Activated naive CD4-positive, alpha-beta T cell treated with anti-CD3 and anti-CD28 coated beads, Interleukin-2, amount 50 U/mL, for 24 hours (primary cell): Measurements from ENCODE around the gene OLFM3.

ENCODE experiments used
- H3K27ac Mint-ChIP-seq: one replicate; pipeline ENCODE4 v1.8.0; 2021; ENCODE audit warnings: mild to moderate bottlenecking, mixed read lengths
- H3K27me3 Mint-ChIP-seq: one replicate; pipeline ENCODE4 v1.8.0; 2021; ENCODE audit warnings: mixed read lengths
- H3K36me3 Mint-ChIP-seq: one replicate; pipeline ENCODE4 v1.8.0; 2021; ENCODE audit warnings: mixed read lengths
- H3K4me1 Mint-ChIP-seq: one replicate; pipeline ENCODE4 v1.8.0; 2021; ENCODE audit warnings: mixed read lengths
- H3K4me3 Mint-ChIP-seq: one replicate; pipeline ENCODE4 v1.8.0; 2021; ENCODE audit warnings: mild to moderate bottlenecking, mixed read lengths
- H3K9me3 Mint-ChIP-seq: one replicate; pipeline ENCODE4 v1.8.0; 2021; ENCODE audit warnings: mixed read lengths

OLFM3 gene

DNA sequence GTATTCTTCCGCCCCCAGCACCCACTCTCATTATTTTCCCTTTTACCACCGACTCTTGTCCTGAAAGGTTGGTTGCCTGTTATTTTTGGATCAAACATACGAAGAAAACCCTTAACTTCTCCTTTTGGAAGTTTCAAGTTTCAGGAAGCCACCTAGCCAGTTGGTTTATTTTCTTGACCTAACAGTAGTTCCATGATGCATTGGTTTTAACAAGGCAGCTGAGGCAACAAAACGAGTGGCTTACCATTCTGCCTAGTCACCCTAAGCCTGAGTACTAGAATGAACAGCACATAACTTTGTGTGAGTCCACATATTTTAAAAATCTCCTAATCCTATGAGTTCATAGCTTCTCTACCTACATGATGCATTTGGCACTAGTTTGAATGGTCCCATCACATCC lies 28.9 kb downstream of the OLFM3 start:
- no peaks in the 10 kb centered on the region for H3K36me3 Mint-ChIP-seq
- peaks cover 2% of the 10 kb centered on the region for H3K27me3 Mint-ChIP-seq
- H3K9me3 Mint-ChIP-seq = no peaks in the 10 kb centered on the region
- H3K4me1 Mint-ChIP-seq = no peaks in the 10 kb centered on the region
- H3K27ac Mint-ChIP-seq = no peak overlapping the region
- no peak overlapping the region for H3K4me3 Mint-ChIP-seq

DNA sequence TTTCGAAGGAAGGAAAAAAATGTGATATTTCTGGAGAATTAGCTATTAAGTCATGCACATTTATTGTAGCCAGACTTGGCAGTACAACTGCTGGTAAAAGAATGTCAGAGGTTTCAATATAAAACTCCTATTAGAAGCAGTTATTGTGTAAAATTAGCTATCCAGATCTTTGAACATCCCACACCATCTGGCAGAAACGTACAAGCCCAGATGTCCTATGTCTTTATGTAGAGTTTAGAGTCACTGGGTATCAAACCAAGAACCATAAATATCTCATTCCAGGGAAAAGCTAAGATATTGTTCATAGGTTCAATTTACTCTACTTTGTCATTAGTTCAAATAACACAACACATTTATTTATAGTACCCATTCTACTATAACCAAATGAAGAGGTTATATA lies 31.4 kb downstream of the OLFM3 start:
- Mint-ChIP-seq H3K4me3 (no peak overlapping the region), H3K27me3 (peaks cover 2% of the 10 kb centered on the region)

DNA sequence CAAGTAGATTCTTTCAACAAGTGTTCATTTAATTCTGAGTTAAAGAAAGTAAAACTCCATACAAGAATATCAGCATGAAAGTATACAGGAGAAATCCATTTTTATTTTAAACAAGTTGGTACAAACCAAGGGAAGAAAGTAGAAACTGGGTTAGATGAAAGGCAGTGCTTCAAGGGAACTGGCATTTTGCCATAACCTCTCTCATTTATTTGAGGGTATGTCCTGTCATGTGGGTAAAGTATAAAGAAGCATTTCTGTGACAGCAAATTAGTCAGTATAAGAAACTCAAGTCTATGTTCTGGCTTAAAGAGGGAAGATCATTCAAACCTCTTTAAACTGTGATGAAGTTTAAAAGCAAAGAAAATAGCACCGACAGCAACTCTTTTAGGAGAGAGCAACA lies 32.0 kb downstream of the OLFM3 start:
- Mint-ChIP-seq H3K36me3 (no peaks in the 10 kb centered on the region), H3K27me3 (peaks cover 2% of the 10 kb centered on the region), H3K27ac (no peak overlapping the region), H3K4me1 (no peaks in the 10 kb centered on the region), H3K9me3 (no peaks in the 10 kb centered on the region), H3K4me3 (no peak overlapping the region)

More for the DNA sequence above, 31.4 kb downstream of the OLFM3 start:
- Mint-ChIP-seq H3K9me3 (no peaks in the 10 kb centered on the region), H3K36me3 (no peaks in the 10 kb centered on the region), H3K27ac (no peak overlapping the region), H3K4me1 (no peaks in the 10 kb centered on the region)

DNA sequence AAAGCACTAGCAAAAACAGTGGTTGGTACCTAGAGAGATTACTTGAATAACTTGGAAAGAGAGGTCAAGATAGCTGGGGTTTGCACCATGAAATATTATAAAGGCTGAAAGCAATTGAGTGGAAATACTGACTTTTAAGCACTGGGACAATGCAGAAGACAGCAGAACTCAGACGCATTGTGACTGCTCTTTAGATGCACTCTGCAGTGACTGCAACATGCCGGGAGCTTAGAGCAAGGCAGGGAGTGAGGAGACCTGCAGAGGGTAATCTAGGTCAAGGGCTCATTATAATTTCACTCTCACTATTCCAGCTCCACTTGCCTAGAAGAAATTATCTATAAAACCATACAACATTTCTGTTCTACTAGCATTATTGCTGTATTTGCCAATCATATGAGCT lies 36.6 kb downstream of the OLFM3 start:
- Mint-ChIP-seq H3K36me3 (no peaks in the 10 kb centered on the region), H3K27ac (no peak overlapping the region), H3K27me3 (no peaks in the 10 kb centered on the region), H3K9me3 (peaks cover 4% of the 10 kb centered on the region), H3K4me3 (no peak overlapping the region), H3K4me1 (no peaks in the 10 kb centered on the region)

DNA sequence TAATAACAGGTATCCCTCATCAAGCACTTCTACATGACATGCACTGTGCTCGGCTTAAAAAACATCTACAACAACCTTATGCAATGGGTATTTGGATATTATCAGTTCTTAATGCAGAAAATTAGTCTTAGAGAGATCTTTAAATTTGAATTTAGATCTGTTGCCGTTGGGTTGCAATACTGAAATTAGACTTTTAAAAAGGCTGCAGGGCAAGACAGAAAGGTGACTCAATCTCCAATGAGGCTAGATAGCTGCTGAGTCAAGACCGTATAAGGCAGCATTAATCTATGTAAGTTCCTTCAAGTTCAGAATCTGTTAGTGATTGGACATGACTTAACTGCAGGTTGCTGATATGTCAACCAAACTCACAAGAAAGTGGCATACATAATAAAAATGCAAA lies 37.3 kb downstream of the OLFM3 start:
- H3K36me3 Mint-ChIP-seq = no peaks in the 10 kb centered on the region
- no peak overlapping the region for H3K27ac Mint-ChIP-seq
- H3K4me1 Mint-ChIP-seq = no peaks in the 10 kb centered on the region
- H3K27me3 Mint-ChIP-seq = no peaks in the 10 kb centered on the region
- peaks cover 4% of the 10 kb centered on the region for H3K9me3 Mint-ChIP-seq
- H3K4me3 Mint-ChIP-seq = no peak overlapping the region

DNA sequence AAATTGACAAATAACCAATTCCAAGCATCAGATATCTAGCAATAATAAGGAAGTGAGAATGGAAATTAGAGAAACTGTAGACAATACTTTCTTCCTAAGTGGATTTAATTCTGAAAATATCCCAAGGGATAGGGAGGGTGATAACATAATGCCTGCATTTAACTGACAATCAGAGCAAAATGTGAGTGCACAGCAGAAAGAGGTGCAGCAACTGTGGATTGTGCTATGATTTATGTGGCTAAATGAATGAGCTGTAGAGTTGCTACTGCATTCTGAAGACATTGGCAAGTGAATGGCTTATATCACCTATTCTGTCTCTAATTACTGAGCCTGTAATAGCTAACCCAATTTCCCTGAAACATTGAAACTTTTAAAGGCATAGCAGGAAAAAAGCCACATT lies 39.0 kb downstream of the OLFM3 start:
- no peaks in the 10 kb centered on the region for H3K4me1 Mint-ChIP-seq
- H3K9me3 Mint-ChIP-seq = peaks cover 4% of the 10 kb centered on the region
- H3K27me3 Mint-ChIP-seq = no peaks in the 10 kb centered on the region
- H3K27ac Mint-ChIP-seq = no peak overlapping the region
- no peak overlapping the region for H3K4me3 Mint-ChIP-seq
- H3K36me3 Mint-ChIP-seq = no peaks in the 10 kb centered on the region

DNA sequence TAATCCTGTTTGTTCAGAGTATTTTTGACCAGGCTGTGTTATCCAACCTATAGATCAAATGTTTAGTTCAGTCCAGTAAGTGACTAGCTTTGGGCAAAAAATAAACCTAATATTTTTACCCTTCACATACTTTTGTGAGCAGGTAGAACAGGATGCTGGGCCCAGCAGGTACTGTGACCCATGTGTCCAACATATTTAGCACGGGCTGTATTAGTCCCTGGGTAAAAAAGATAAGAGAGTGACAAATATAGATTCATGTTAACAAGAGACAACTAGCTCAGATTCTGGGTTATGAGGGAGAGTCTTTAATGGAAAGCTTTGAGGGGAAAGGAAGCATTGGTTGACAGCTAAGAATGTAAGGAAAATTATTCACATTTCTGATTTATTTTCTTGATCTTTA lies 43.1 kb downstream of the OLFM3 start:
- peaks cover 4% of the 10 kb centered on the region for H3K9me3 Mint-ChIP-seq
- no peak overlapping the region for H3K27ac Mint-ChIP-seq
- H3K27me3 Mint-ChIP-seq = no peaks in the 10 kb centered on the region
- no peaks in the 10 kb centered on the region for H3K36me3 Mint-ChIP-seq
- H3K4me3 Mint-ChIP-seq = no peak overlapping the region
- no peaks in the 10 kb centered on the region for H3K4me1 Mint-ChIP-seq

DNA sequence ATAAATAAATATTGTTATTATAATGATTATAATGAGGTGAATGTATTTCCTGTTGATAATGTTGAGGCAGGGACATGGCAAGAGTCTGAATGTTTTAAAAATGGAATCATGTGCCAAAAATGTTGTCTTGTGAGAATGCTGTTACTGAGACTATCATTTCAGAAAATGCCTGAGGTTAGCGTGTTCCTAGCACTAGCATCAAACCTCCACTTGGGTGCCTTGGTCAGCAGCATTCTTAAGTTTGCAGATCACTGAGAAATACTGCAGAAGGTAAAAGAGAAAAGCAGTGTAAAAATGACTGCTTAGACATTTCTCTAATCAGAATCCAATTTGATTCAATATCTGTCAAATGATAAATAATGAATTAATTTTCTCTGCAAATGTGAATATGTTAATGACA lies 50.8 kb downstream of the OLFM3 start:
- no peak overlapping the region for H3K27ac Mint-ChIP-seq
- H3K4me1 Mint-ChIP-seq = no peaks in the 10 kb centered on the region
- H3K27me3 Mint-ChIP-seq = no peaks in the 10 kb centered on the region
- H3K9me3 Mint-ChIP-seq = no peaks in the 10 kb centered on the region
- no peak overlapping the region for H3K4me3 Mint-ChIP-seq
- no peaks in the 10 kb centered on the region for H3K36me3 Mint-ChIP-seq

DNA sequence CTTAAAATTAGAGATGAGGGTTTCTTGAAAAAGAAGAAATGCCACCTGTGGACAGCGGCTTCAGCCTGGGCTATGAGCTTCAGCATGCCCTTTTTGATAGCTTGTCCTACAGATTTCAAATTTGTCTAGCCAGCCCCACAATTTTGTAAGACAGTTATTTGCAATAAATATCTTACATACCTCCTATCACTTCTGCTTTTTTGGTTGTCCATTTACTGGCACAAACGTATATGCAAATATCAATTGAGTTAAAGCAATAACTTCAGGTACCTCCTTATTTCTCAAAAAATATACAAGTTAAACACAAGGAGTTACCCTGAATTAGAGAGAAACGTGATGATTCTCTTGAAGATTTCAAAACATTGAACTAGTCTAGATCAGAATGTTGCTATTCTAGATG lies 53.5 kb downstream of the OLFM3 start:
- no peak overlapping the region for H3K27ac Mint-ChIP-seq
- H3K4me3 Mint-ChIP-seq = no peak overlapping the region
- no peaks in the 10 kb centered on the region for H3K9me3 Mint-ChIP-seq
- no peaks in the 10 kb centered on the region for H3K36me3 Mint-ChIP-seq
- no peaks in the 10 kb centered on the region for H3K27me3 Mint-ChIP-seq
- no peaks in the 10 kb centered on the region for H3K4me1 Mint-ChIP-seq

DNA sequence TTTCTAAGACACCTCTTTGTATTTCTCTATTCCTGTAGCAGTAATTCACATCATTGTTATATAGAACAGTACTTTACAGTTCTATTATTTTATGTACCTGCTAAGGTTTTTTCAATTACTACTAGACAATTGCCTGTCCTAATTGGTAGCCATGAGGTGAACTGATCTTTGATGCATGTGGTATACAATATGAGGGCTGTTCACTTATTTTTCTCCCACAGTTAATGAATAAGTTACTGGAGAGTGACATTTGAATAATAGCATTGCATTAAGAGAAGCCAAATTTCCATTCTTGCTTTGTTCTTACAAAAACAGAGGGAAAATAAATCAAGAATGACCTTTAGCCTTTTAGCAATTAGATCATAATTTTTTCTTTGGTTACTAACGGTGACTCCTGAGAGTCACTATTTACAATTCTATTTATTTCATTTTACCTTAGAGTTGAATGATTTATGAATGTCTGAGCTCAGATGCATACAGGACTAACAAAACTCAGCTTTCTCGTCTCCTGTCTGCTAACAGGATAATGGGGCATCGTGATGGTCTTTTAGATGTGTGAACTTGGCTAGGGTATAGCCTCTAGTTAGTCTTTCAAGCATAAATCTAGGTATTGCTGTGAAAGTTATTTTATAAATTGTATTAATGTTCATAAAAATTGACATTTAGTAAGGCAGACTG lies 54.1 kb downstream of the OLFM3 start:
- Mint-ChIP-seq H3K4me1 (no peaks in the 10 kb centered on the region), H3K9me3 (no peaks in the 10 kb centered on the region), H3K27me3 (no peaks in the 10 kb centered on the region), H3K36me3 (no peaks in the 10 kb centered on the region), H3K27ac (no peak overlapping the region), H3K4me3 (no peak overlapping the region)

DNA sequence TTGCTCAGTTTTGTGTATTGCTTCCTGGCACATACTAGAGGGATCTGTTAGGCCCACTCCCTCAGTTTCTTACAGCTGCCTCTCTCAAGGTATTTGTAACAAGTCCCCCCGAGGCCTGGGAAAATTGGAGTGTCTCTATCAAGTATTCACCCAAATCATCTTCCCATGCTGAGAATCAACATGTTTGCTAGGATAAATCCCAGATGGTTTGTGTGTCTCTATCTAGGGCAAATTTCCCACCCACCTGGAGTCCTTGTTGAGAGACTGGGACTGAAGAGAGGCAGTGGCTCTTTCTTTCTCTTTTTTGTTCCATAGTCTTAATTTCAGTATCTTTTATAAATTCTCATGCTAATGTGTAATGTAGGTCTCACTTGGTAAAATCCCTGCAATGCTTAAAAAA lies 58.0 kb downstream of the OLFM3 start:
- H3K9me3 Mint-ChIP-seq = peaks cover 4% of the 10 kb centered on the region
- no peak overlapping the region for H3K27ac Mint-ChIP-seq
- no peaks in the 10 kb centered on the region for H3K4me1 Mint-ChIP-seq
- H3K36me3 Mint-ChIP-seq = no peaks in the 10 kb centered on the region
- no peak overlapping the region for H3K4me3 Mint-ChIP-seq
- H3K27me3 Mint-ChIP-seq = no peaks in the 10 kb centered on the region

DNA sequence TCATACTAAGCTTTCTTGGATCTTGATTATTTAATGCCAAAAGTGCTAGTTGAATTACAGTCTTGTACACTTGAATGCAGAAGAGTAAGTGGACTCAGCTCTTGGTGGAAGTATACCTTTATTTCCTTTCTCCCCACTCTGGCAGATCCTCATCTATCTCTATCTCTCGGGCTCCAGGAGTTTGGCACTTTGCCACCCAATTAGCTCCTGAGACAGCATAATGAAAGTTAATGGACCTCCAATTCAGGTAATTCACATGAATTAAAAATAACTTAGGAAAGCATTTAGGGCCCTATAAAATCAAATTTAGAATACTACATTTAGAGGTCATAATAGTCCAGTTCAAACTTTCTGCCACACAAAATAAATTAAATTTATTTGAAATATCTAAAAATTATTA lies 67.4 kb downstream of the OLFM3 start:
- H3K4me1 Mint-ChIP-seq = no peaks in the 10 kb centered on the region
- no peaks in the 10 kb centered on the region for H3K36me3 Mint-ChIP-seq
- peaks cover 3% of the 10 kb centered on the region for H3K27me3 Mint-ChIP-seq
- H3K9me3 Mint-ChIP-seq = no peaks in the 10 kb centered on the region
- H3K27ac Mint-ChIP-seq = no peak overlapping the region
- H3K4me3 Mint-ChIP-seq = no peak overlapping the region

DNA sequence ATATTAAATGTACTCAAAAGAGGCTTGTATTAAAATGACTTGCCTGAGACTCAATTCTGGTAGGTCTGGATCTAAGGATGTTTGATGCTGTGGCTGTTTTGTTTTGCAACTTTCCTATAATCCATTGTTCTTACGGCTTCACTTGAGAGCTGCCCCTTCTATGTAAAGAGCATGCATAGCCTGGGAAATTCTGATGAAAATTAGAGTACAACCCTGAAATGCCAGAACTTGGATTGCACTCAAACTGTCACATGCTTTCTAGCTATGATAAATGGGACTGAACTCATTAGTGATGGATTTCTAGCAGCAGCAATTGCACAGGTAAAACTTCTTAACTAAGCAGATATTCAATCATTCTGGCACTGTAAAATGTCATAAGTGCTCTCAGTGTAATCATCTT lies 67.9 kb downstream of the OLFM3 start:
- no peaks in the 10 kb centered on the region for H3K36me3 Mint-ChIP-seq
- no peaks in the 10 kb centered on the region for H3K9me3 Mint-ChIP-seq
- H3K4me3 Mint-ChIP-seq = no peak overlapping the region
- H3K4me1 Mint-ChIP-seq = no peaks in the 10 kb centered on the region
- no peak overlapping the region for H3K27ac Mint-ChIP-seq
- peaks cover 3% of the 10 kb centered on the region for H3K27me3 Mint-ChIP-seq

DNA sequence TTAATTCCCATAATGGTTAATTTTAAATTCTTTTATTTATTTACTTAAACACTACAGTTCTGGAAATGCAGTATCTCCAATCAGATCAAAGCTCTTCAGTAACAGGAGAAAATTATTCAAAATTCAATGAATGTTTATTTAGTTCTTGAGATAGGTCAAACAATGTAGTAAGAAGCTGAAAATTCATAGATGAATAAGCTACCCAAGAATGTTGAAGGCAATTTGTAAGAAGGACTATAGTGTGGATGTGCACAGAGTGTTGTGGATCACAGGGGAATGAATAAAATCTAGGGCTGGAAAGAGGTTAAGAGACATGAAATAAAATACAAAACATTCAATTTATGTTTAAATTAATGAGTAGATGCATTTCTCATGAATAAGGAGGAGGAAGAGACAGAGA lies 72.0 kb downstream of the OLFM3 start:
- Mint-ChIP-seq H3K27me3 (peaks cover 3% of the 10 kb centered on the region), H3K9me3 (no peaks in the 10 kb centered on the region), H3K27ac (no peak overlapping the region), H3K4me3 (no peak overlapping the region), H3K4me1 (no peaks in the 10 kb centered on the region), H3K36me3 (no peaks in the 10 kb centered on the region)

DNA sequence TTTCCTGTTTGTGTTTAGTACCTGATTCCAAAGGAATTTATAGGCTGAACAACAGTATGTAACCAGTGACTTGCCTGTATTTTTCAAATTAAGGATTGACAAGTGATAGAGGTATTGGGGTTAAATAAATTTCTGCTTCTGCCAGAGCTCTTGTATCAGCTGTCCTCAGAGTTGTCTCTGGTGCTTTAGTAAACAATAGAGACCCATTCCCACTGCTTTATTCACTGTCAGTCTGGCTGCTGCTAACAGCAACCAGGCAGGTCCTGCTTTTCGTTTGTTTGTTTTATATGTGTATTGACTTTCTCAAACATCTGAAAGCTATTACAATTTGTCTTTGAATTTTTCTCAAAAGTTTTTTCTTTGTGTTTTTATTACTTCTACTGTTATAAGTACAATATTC lies 76.1 kb downstream of the OLFM3 start:
- Mint-ChIP-seq H3K27me3 (peaks cover 3% of the 10 kb centered on the region), H3K36me3 (no peaks in the 10 kb centered on the region), H3K9me3 (no peaks in the 10 kb centered on the region), H3K27ac (no peak overlapping the region), H3K4me1 (no peaks in the 10 kb centered on the region), H3K4me3 (no peak overlapping the region)

DNA sequence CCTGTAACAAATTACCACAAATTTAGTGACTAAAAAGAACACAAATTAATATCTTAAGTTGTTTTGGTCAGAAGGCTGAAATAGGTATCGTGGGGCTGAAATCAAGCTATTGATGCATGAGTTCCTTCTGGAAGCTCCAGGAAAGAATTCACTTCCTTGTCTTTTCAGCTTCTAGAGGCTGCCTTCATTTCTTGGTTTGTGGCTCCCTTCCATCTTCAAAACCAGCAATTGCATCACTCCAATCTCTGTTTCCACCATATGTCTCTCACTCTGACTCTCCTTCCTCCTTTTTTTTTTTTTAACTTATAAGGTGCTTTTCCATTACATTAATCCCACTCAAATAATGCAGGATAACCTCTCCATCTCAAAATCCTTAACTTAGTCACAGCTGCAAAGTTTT lies 78.4 kb downstream of the OLFM3 start:
- H3K4me1 Mint-ChIP-seq = no peaks in the 10 kb centered on the region
- no peak overlapping the region for H3K27ac Mint-ChIP-seq
- no peak overlapping the region for H3K4me3 Mint-ChIP-seq
- no peaks in the 10 kb centered on the region for H3K9me3 Mint-ChIP-seq
- H3K36me3 Mint-ChIP-seq = no peaks in the 10 kb centered on the region
- H3K27me3 Mint-ChIP-seq = no peaks in the 10 kb centered on the region

DNA sequence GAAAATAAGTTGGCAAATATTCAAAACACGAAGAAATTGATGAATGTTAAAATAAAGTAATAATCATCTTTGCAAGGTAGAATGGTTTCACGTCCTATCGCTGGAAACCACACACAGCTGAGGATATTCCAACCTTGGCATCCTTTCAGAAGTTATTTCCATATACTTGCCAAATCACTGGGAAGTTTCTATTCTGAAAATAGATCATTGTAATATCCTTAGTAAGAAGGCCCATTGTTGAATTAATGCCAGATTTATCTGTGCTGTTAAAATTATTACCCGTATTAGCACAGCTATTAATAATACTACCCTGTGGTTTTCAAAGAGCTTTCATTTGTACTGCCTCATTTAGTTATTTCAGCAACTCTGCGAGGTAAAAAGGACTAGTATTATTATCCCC lies 81.1 kb downstream of the OLFM3 start:
- Mint-ChIP-seq H3K4me3 (no peak overlapping the region), H3K4me1 (no peaks in the 10 kb centered on the region), H3K27me3 (no peaks in the 10 kb centered on the region), H3K9me3 (no peaks in the 10 kb centered on the region), H3K27ac (no peak overlapping the region), H3K36me3 (no peaks in the 10 kb centered on the region)
